MM.1S (cell line): ENCODE data around the gene NLRP6.
"Not testable (repeated sequence)": the region's sequence is repeated elsewhere in the genome, so short reads cannot be mapped to it uniquely, and the experiment has no call there.

Source experiments
- EZH2 ChIP-seq: fragments of 300-600 bp; sonication (generic); optimal IDR thresholded peaks from 2 replicates; pipeline ENCODE3; 2017; ENCODE audit warnings: low read depth, mild to moderate bottlenecking, antibody characterized with exemption, low read length, mixed read lengths
- EZH2phosphoT487 ChIP-seq: fragments of 300-600 bp; sonication (generic); IDR thresholded peaks from 2 replicates; pipeline ENCODE4 v1.6.1; 2018; ENCODE audit warnings: antibody characterized with exemption, low read length
- TF ChIP-seq, protein P1 (sequence below): fragments of 300-600 bp; sonication (generic); IDR thresholded peaks from 2 replicates; pipeline ENCODE4 v1.5.1; 2016; ENCODE audit warnings: antibody characterized with exemption, low read length, mixed read lengths

GRCh38 chr11:318405-319120 is 40.4 kb downstream of the NLRP6 start:
- TF ChIP-seq, protein P1, sequence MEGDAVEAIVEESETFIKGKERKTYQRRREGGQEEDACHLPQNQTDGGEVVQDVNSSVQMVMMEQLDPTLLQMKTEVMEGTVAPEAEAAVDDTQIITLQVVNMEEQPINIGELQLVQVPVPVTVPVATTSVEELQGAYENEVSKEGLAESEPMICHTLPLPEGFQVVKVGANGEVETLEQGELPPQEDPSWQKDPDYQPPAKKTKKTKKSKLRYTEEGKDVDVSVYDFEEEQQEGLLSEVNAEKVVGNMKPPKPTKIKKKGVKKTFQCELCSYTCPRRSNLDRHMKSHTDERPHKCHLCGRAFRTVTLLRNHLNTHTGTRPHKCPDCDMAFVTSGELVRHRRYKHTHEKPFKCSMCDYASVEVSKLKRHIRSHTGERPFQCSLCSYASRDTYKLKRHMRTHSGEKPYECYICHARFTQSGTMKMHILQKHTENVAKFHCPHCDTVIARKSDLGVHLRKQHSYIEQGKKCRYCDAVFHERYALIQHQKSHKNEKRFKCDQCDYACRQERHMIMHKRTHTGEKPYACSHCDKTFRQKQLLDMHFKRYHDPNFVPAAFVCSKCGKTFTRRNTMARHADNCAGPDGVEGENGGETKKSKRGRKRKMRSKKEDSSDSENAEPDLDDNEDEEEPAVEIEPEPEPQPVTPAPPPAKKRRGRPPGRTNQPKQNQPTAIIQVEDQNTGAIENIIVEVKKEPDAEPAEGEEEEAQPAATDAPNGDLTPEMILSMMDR = not testable (repeated sequence)
- TF ChIP-seq EZH2, EZH2phosphoT487: not testable (repeated sequence)
